Activated CD8-positive, alpha-beta T cell treated with anti-CD3 and anti-CD28 coated beads for 36 hours (primary cell): ENCODE results near the gene PRKG1. TPM values are rescaled to one million over a fixed set of nuclear protein-coding genes. Genes with fewer than 3 reads are reported as not detected.

Source experiments
- ATAC-seq: fragments of 200-7000 bp; cut with Tn5 transposase; one replicate; pipeline ENCODE4 v1.10.0; 2021; ENCODE audit warnings: mild to moderate bottlenecking, moderate library complexity
- CTCF ChIA-PET: fragments of 350-600 bp; sonication (Branson Sonifier 250); formaldehyde crosslinking; loops from one replicate; lab custom pipeline; 2021; ENCODE audit warnings: antibody characterized with exemption; lab: Charles Lee
- POLR2A ChIA-PET: fragments of 350-600 bp; sonication (Branson Sonifier 250); formaldehyde crosslinking; loops from one replicate; lab custom pipeline; 2021; ENCODE audit warnings: antibody characterized with exemption; lab: Charles Lee
- DNase-seq: peaks from one replicate; pipeline ENCODE4 v3.0.0-alpha.2; 2020
- H3K27ac Mint-ChIP-seq: one replicate; pipeline ENCODE4 v1.8.0; 2021; ENCODE audit warnings: mild to moderate bottlenecking, mixed read lengths
- H3K27me3 Mint-ChIP-seq: one replicate; pipeline ENCODE4 v1.8.0; 2021; ENCODE audit warnings: mixed read lengths
- H3K36me3 Mint-ChIP-seq: one replicate; pipeline ENCODE4 v1.8.0; 2021; ENCODE audit warnings: low read depth, mixed read lengths
- H3K4me1 Mint-ChIP-seq: one replicate; pipeline ENCODE4 v1.8.0; 2021; ENCODE audit warnings: low read depth, mixed read lengths
- H3K4me3 Mint-ChIP-seq: one replicate; pipeline ENCODE4 v1.8.0; 2021; ENCODE audit warnings: mild to moderate bottlenecking, moderate library complexity, mixed read lengths
- H3K9me3 Mint-ChIP-seq: one replicate; pipeline ENCODE4 v1.8.0; 2021; ENCODE audit warnings: mixed read lengths
- CTCF ChIP-seq: fragments of 200-600 bp; IDR thresholded peaks from one replicate; pipeline ENCODE4 v1.8.0; 2022; ENCODE audit warnings: antibody characterized with exemption, mild to moderate bottlenecking
- intact Hi-C: fragments of 100-400 bp; cut with micrococcal nuclease; formaldehyde crosslinking; loops from one replicate; pipeline ENCODE4 v1.10.0; 2022
- total RNA-seq, 2 experiments: library from RNA; stranded (reverse); gene quantifications; one replicate each; pipeline ENCODE4 v1.2.3, GENCODE V29; 2021

Gene PRKG1
- total RNA-seq, 2 experiments from 2014 or later: not detected

- no peak for TF ChIP-seq CTCF
- Mint-ChIP-seq H3K4me3 (no peak overlapping the region), H3K9me3 (no peaks in the 10 kb centered on the region), H3K4me1 (no peaks in the 10 kb centered on the region), H3K27ac (no peak overlapping the region), H3K27me3 (peaks cover 10% of the 10 kb centered on the region), H3K36me3 (no peaks in the 10 kb centered on the region)
- no peak for DNase-seq
- ATAC-seq: no peak
- intact Hi-C loops: no loop called here
- POLR2A ChIA-PET: no interaction called here
- CTCF ChIA-PET: no interaction called here
Measured at GRCh38 chr10:51630640-51631005, 556.3 kb downstream of the PRKG1 start.

GRCh38 chr10:51635436-51635835 is 561.1 kb downstream of the PRKG1 start:
- Mint-ChIP-seq H3K4me3 (no peak overlapping the region), H3K4me1 (no peaks in the 10 kb centered on the region), H3K27me3 (peaks cover 8% of the 10 kb centered on the region), H3K36me3 (no peaks in the 10 kb centered on the region), H3K9me3 (no peaks in the 10 kb centered on the region), H3K27ac (no peak overlapping the region)
- intact Hi-C loops: no loop called here
- ChIA-PET POLR2A (no interaction called here), CTCF (no interaction called here)
- DNase-seq (no peak), ATAC-seq (no peak)
- no peak for TF ChIP-seq CTCF

- Mint-ChIP-seq H3K27ac (no peak overlapping the region), H3K27me3 (peaks cover 8% of the 10 kb centered on the region), H3K36me3 (no peaks in the 10 kb centered on the region), H3K4me3 (no peak overlapping the region), H3K9me3 (no peaks in the 10 kb centered on the region), H3K4me1 (no peaks in the 10 kb centered on the region)
- ChIA-PET POLR2A (no interaction called here), CTCF (no interaction called here)
- no peak for TF ChIP-seq CTCF
- intact Hi-C loops: no loop called here
- DNase-seq: no peak
- no peak for ATAC-seq
Measured at GRCh38 chr10:51638211-51638610, 563.9 kb downstream of the PRKG1 start.

- ATAC-seq (no peak), DNase-seq (no peak)
- H3K27ac Mint-ChIP-seq: no peak overlapping the region
- H3K27me3 Mint-ChIP-seq: peaks cover 8% of the 10 kb centered on the region
- intact Hi-C loops: no loop called here
- ChIA-PET POLR2A (no interaction called here), CTCF (no interaction called here)
- H3K9me3 Mint-ChIP-seq: no peaks in the 10 kb centered on the region
- no peaks in the 10 kb centered on the region for H3K4me1 Mint-ChIP-seq
- no peak overlapping the region for H3K4me3 Mint-ChIP-seq
- no peak for TF ChIP-seq CTCF
- H3K36me3 Mint-ChIP-seq: no peaks in the 10 kb centered on the region
Measured at GRCh38 chr10:51638737-51639136, 564.5 kb downstream of the PRKG1 start.

GRCh38 chr10:51640120-51640819 is 566.0 kb downstream of the PRKG1 start:
- Mint-ChIP-seq H3K9me3 (no peaks in the 10 kb centered on the region), H3K4me1 (no peaks in the 10 kb centered on the region), H3K27me3 (peaks cover 6% of the 10 kb centered on the region), H3K4me3 (no peak overlapping the region), H3K36me3 (no peaks in the 10 kb centered on the region), H3K27ac (no peak overlapping the region)
- ChIA-PET POLR2A (no interaction called here), CTCF (no interaction called here)
- intact Hi-C loops: no loop called here
- DNase-seq (no peak), ATAC-seq (no peak)
- no peak for TF ChIP-seq CTCF
